Liver (tissue), 3 donors: ENCODE data around the gene SERHL2.
"Not testable (repeated sequence)": the region's sequence is repeated elsewhere in the genome, so short reads cannot be mapped to it uniquely, and the experiment has no call there.

ENCODE experiments used
- FOXA1 ChIP-seq: IDR thresholded peaks from 2 replicates; pipeline ENCODE4 v1.6.1; 2016; ENCODE audit warnings: antibody characterized with exemption
- GABPA ChIP-seq, 2 donors: IDR thresholded peaks in 1 of 2; conservative IDR thresholded peaks in 1 of 2; 2 replicates each; pipeline ENCODE4 v1.6.1; 2016; ENCODE audit warnings: antibody characterized with exemption in 2 of 2, mild to moderate bottlenecking in 1 of 2, moderate library complexity in 1 of 2
- HNF4G ChIP-seq: IDR thresholded peaks from 2 replicates; pipeline ENCODE4 v1.6.1; 2016; ENCODE audit warnings: antibody characterized with exemption
- RAD21 ChIP-seq, 2 donors: IDR thresholded peaks; 2 replicates each; pipeline ENCODE4 v1.6.1; 2016; ENCODE audit warnings: antibody characterized with exemption in 2 of 2, mild to moderate bottlenecking in 2 of 2
- SP1 ChIP-seq: IDR thresholded peaks from 2 replicates; pipeline ENCODE4 v1.6.1; 2018; ENCODE audit warnings: antibody characterized with exemption, mild to moderate bottlenecking
- TAF1 ChIP-seq: conservative IDR thresholded peaks from 2 replicates; pipeline ENCODE4 v1.6.1; 2016; ENCODE audit warnings: antibody characterized with exemption, mild to moderate bottlenecking
- TF ChIP-seq, protein P1 (sequence below): IDR thresholded peaks from 2 replicates; pipeline ENCODE4 v1.6.1; 2016; ENCODE audit warnings: antibody characterized with exemption, mild to moderate bottlenecking
- TF ChIP-seq, protein P2 (sequence below): fragments of 150-350 bp; IDR thresholded peaks from 2 replicates; pipeline ENCODE4 v1.5.1; 2017; ENCODE audit warnings: improper control_type of control experiment, low read depth, low read length; ENCODE audit not compliant: missing input control
- TF ChIP-seq, protein P3 (sequence below): IDR thresholded peaks from 2 replicates; pipeline ENCODE4 v1.6.1; 2016; ENCODE audit warnings: antibody characterized with exemption
- TF ChIP-seq, protein P4 (sequence below): IDR thresholded peaks from 2 replicates; pipeline ENCODE4 v1.6.1; 2016; ENCODE audit warnings: antibody characterized with exemption
- TF ChIP-seq, protein P5 (sequence below): IDR thresholded peaks from 2 replicates; pipeline ENCODE4 v1.6.1; 2016; ENCODE audit warnings: antibody characterized with exemption
- donor health status: healthy.
- donor health status: healthy.

DNA sequence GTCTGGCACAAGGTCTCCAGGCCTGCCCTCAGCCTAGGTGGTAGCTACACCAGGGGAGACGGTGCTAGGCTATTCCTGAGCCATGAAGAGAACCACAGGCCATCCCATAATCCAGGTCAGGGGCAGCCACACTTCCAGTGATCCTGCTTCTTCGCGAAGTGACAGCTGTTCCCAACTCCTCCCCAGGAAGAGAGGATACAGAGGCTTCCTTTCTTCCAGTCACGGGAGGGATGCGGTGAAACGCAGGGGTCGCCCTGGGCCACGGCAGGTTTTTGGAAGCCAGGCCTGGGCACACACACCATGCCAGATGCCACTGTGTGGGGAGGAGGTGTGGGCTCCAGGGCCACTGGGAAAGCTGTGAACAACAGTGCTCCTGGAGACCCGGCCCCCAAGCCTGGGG is 23.4 kb downstream of the SERHL2 start:
- TF ChIP-seq, protein P1, sequence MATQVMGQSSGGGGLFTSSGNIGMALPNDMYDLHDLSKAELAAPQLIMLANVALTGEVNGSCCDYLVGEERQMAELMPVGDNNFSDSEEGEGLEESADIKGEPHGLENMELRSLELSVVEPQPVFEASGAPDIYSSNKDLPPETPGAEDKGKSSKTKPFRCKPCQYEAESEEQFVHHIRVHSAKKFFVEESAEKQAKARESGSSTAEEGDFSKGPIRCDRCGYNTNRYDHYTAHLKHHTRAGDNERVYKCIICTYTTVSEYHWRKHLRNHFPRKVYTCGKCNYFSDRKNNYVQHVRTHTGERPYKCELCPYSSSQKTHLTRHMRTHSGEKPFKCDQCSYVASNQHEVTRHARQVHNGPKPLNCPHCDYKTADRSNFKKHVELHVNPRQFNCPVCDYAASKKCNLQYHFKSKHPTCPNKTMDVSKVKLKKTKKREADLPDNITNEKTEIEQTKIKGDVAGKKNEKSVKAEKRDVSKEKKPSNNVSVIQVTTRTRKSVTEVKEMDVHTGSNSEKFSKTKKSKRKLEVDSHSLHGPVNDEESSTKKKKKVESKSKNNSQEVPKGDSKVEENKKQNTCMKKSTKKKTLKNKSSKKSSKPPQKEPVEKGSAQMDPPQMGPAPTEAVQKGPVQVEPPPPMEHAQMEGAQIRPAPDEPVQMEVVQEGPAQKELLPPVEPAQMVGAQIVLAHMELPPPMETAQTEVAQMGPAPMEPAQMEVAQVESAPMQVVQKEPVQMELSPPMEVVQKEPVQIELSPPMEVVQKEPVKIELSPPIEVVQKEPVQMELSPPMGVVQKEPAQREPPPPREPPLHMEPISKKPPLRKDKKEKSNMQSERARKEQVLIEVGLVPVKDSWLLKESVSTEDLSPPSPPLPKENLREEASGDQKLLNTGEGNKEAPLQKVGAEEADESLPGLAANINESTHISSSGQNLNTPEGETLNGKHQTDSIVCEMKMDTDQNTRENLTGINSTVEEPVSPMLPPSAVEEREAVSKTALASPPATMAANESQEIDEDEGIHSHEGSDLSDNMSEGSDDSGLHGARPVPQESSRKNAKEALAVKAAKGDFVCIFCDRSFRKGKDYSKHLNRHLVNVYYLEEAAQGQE = not testable (repeated sequence)
- TF ChIP-seq, protein P2, sequence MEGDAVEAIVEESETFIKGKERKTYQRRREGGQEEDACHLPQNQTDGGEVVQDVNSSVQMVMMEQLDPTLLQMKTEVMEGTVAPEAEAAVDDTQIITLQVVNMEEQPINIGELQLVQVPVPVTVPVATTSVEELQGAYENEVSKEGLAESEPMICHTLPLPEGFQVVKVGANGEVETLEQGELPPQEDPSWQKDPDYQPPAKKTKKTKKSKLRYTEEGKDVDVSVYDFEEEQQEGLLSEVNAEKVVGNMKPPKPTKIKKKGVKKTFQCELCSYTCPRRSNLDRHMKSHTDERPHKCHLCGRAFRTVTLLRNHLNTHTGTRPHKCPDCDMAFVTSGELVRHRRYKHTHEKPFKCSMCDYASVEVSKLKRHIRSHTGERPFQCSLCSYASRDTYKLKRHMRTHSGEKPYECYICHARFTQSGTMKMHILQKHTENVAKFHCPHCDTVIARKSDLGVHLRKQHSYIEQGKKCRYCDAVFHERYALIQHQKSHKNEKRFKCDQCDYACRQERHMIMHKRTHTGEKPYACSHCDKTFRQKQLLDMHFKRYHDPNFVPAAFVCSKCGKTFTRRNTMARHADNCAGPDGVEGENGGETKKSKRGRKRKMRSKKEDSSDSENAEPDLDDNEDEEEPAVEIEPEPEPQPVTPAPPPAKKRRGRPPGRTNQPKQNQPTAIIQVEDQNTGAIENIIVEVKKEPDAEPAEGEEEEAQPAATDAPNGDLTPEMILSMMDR = not testable (repeated sequence)
- not testable (repeated sequence) for TF ChIP-seq FOXA1; RAD21 (IDR thresholded peaks at IDR 0.05); SP1; GABPA (IDR thresholded peaks at IDR 0.05 in 1 of 2, conservative IDR thresholded peaks at IDR 0.05 in 1 of 2); TAF1; HNF4G
- TF ChIP-seq, protein P3, sequence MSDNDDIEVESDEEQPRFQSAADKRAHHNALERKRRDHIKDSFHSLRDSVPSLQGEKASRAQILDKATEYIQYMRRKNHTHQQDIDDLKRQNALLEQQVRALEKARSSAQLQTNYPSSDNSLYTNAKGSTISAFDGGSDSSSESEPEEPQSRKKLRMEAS = not testable (repeated sequence)
- TF ChIP-seq, protein P4, sequence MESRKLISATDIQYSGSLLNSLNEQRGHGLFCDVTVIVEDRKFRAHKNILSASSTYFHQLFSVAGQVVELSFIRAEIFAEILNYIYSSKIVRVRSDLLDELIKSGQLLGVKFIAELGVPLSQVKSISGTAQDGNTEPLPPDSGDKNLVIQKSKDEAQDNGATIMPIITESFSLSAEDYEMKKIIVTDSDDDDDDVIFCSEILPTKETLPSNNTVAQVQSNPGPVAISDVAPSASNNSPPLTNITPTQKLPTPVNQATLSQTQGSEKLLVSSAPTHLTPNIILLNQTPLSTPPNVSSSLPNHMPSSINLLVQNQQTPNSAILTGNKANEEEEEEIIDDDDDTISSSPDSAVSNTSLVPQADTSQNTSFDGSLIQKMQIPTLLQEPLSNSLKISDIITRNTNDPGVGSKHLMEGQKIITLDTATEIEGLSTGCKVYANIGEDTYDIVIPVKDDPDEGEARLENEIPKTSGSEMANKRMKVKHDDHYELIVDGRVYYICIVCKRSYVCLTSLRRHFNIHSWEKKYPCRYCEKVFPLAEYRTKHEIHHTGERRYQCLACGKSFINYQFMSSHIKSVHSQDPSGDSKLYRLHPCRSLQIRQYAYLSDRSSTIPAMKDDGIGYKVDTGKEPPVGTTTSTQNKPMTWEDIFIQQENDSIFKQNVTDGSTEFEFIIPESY = not testable (repeated sequence)
- TF ChIP-seq, protein P5, sequence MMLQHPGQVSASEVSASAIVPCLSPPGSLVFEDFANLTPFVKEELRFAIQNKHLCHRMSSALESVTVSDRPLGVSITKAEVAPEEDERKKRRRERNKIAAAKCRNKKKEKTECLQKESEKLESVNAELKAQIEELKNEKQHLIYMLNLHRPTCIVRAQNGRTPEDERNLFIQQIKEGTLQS = not testable (repeated sequence)
